HG03521 (cell line): ENCODE data around the gene DDX24.

ENCODE experiments used
- ATAC-seq: cut with Tn5 transposase; IDR thresholded peaks from one replicate; pipeline ENCODE4 v1.9.1; 2021; ENCODE audit warnings: mild to moderate bottlenecking, moderate library complexity; ENCODE audit not compliant: unreplicated experiment

The DDX24 gene

GRCh38 chr14:94049625-94050023 is 31.4 kb downstream of the DDX24 start:
- ATAC-seq = no peak

GRCh38 chr14:94048691-94049624 is 32.0 kb downstream of the DDX24 start:
- ATAC-seq = no peak

- no peak for ATAC-seq
These were observed 33.4 kb downstream of the DDX24 start for GRCh38 chr14:94047581-94047980.

- no peak for ATAC-seq
These were observed 34.2 kb downstream of the DDX24 start for GRCh38 chr14:94046696-94047250.

- no peak for ATAC-seq
These were observed 35.2 kb downstream of the DDX24 start for GRCh38 chr14:94045563-94046345.

GRCh38 chr14:94045101-94045500 is 35.9 kb downstream of the DDX24 start:
- ATAC-seq = no peak

- ATAC-seq = no peak
These were observed 36.4 kb downstream of the DDX24 start for GRCh38 chr14:94044476-94045091.

GRCh38 chr14:94043756-94044475 is 37.1 kb downstream of the DDX24 start:
- no peak for ATAC-seq

GRCh38 chr14:94043111-94043755 is 37.8 kb downstream of the DDX24 start:
- ATAC-seq = no peak

- no peak for ATAC-seq
These were observed 38.4 kb downstream of the DDX24 start for GRCh38 chr14:94042433-94043091.

GRCh38 chr14:94041551-94042346 is 39.3 kb downstream of the DDX24 start:
- ATAC-seq = no peak

- no peak for ATAC-seq
These were observed 40.2 kb downstream of the DDX24 start for GRCh38 chr14:94040796-94041195.

- ATAC-seq = no peak
These were observed 40.8 kb downstream of the DDX24 start for GRCh38 chr14:94040247-94040646.

GRCh38 chr14:94038921-94039629 is 41.9 kb downstream of the DDX24 start:
- ATAC-seq = no peak

- ATAC-seq = no peak
These were observed 42.5 kb downstream of the DDX24 start for GRCh38 chr14:94038510-94038909.

- ATAC-seq = no peak
These were observed 43.0 kb downstream of the DDX24 start for GRCh38 chr14:94037954-94038353.

GRCh38 chr14:94036313-94037167 is 44.5 kb downstream of the DDX24 start:
- ATAC-seq = peak; percentile 80
